Trophoblast cell (in vitro differentiated cells and primary cell): ENCODE measurements around the gene DYSF.

Experiments
- DNase-seq, 2 donors: peaks; one replicate each; pipeline ENCODE4 v3.0.0-alpha.2; 2016
- H2AFZ ChIP-seq: 2 replicates; pipeline ENCODE4 v1.6.1; 2013; ENCODE audit warnings: low read length, moderate library complexity, mild to moderate bottlenecking; ENCODE audit not compliant: insufficient read depth, poor library complexity
- H2AK5ac ChIP-seq: 2 replicates; pipeline ENCODE4 v1.6.1; 2013; ENCODE audit warnings: mild to moderate bottlenecking, low read length
- H2BK120ac ChIP-seq: 2 replicates; pipeline ENCODE4 v1.6.1; 2013; ENCODE audit warnings: low read length, mild to moderate bottlenecking, moderate library complexity; ENCODE audit not compliant: insufficient read depth, poor library complexity
- H2BK12ac ChIP-seq: 2 replicates; pipeline ENCODE4 v1.6.1; 2013; ENCODE audit warnings: mild to moderate bottlenecking, low read length, moderate library complexity
- H2BK5ac ChIP-seq: 2 replicates; pipeline ENCODE4 v1.6.1; 2013; ENCODE audit warnings: low read length, low read depth, moderate library complexity, mild to moderate bottlenecking; ENCODE audit not compliant: poor library complexity
- H3K14ac ChIP-seq: 2 replicates; pipeline ENCODE4 v1.6.1; 2013; ENCODE audit warnings: mild to moderate bottlenecking, low read length
- H3K18ac ChIP-seq: 2 replicates; pipeline ENCODE4 v1.6.1; 2013; ENCODE audit warnings: mild to moderate bottlenecking, low read length
- H3K23ac ChIP-seq: 2 replicates; pipeline ENCODE4 v1.6.1; 2013; ENCODE audit warnings: low read length
- H3K27ac ChIP-seq: 2 replicates; pipeline ENCODE4 v1.5.1; 2013; ENCODE audit warnings: low read depth, mild to moderate bottlenecking, inconsistent platforms, low read length, moderate library complexity
- H3K27me3 ChIP-seq: 2 replicates; pipeline ENCODE4 v1.6.1; 2013; ENCODE audit warnings: inconsistent platforms, mild to moderate bottlenecking, low read length, moderate library complexity; ENCODE audit not compliant: insufficient read depth
- H3K36me3 ChIP-seq, 2 experiments: 1 replicate in 1 of 2; 2 replicates in 1 of 2; pipeline ENCODE4 v1.6.1; 2013; ENCODE audit warnings: low read length in 2 of 2, mild to moderate bottlenecking in 2 of 2, moderate library complexity in 1 of 2; ENCODE audit not compliant: insufficient read depth in 2 of 2, control insufficient read depth in 1 of 2
- H3K4ac ChIP-seq: 2 replicates; pipeline ENCODE4 v1.6.1; 2013; ENCODE audit warnings: low read depth, mild to moderate bottlenecking, low read length, moderate library complexity
- H3K4me1 ChIP-seq, 2 experiments: 1 replicate in 1 of 2; 2 replicates in 1 of 2; pipeline ENCODE4 v1.6.1; 2013; ENCODE audit warnings: low read length in 2 of 2, mild to moderate bottlenecking in 2 of 2, moderate library complexity in 1 of 2; ENCODE audit not compliant: insufficient read depth in 2 of 2, control insufficient read depth in 1 of 2
- H3K4me2 ChIP-seq: 2 replicates; pipeline ENCODE4 v1.6.1; 2013; ENCODE audit warnings: inconsistent platforms, mild to moderate bottlenecking, low read length, moderate library complexity
- H3K4me3 ChIP-seq: 2 replicates; pipeline ENCODE4 v1.5.1; 2013; ENCODE audit warnings: mild to moderate bottlenecking, low read depth, low read length, inconsistent platforms
- H3K79me1 ChIP-seq: one replicate; pipeline ENCODE4 v1.6.1; 2013; ENCODE audit warnings: low read length
- H3K79me2 ChIP-seq: 2 replicates; pipeline ENCODE4 v1.6.1; 2013; ENCODE audit warnings: low read length, mild to moderate bottlenecking; ENCODE audit not compliant: control insufficient read depth, insufficient read depth, poor library complexity
- H3K9ac ChIP-seq: 2 replicates; pipeline ENCODE4 v1.6.1; 2013; ENCODE audit warnings: mild to moderate bottlenecking, low read length
- H3K9me3 ChIP-seq: 2 replicates; pipeline ENCODE4 v1.6.1; 2013; ENCODE audit warnings: low read depth, mild to moderate bottlenecking, control low read depth, inconsistent platforms, low read length; ENCODE audit not compliant: insufficient read depth
- H4K12ac ChIP-seq: 2 replicates; pipeline ENCODE4 v1.6.1; 2013; ENCODE audit warnings: low read depth, mild to moderate bottlenecking, low read length, moderate library complexity
- H4K8ac ChIP-seq: 2 replicates; pipeline ENCODE4 v1.6.1; 2013; ENCODE audit warnings: low read depth, mild to moderate bottlenecking, low read length, moderate library complexity
- H4K91ac ChIP-seq: one replicate; pipeline ENCODE4 v1.6.1; 2013; ENCODE audit warnings: low read depth, mild to moderate bottlenecking, low read length, moderate library complexity
- WGBS: extraction: QIAGEN DNeasy Blood & Tissue Kit; methylation state at CpG from one replicate; pipeline ENCODE4 v1.1.7; 2013; ENCODE audit warnings: missing lambda C conversion rate; ENCODE audit not compliant: insufficient read length, insufficient coverage; ENCODE audit errors: extremely low coverage; 5-methylcytosine and 5-hydroxymethylcytosine counted together

The DYSF gene

GRCh38 chr2:71492112-71492511, 38.8 kb downstream of the DYSF start:
- no peaks in the 10 kb centered on the region for H3K79me2 ChIP-seq
- no peak overlapping the region for H3K9ac ChIP-seq
- no peaks in the 10 kb centered on the region for H3K9me3 ChIP-seq
- no peak overlapping the region for H2BK5ac ChIP-seq
- H3K4ac ChIP-seq, result no peak overlapping the region
- no peak overlapping the region for H3K23ac ChIP-seq
- no peak overlapping the region for H2AFZ ChIP-seq
- no peak overlapping the region for H4K12ac ChIP-seq
- H3K14ac ChIP-seq, result no peak overlapping the region
- H4K8ac ChIP-seq, result no peak overlapping the region
- no peak overlapping the region for H2BK120ac ChIP-seq
- no peak overlapping the region for H3K18ac ChIP-seq
- no peak overlapping the region for H4K91ac ChIP-seq
- H3K4me3 ChIP-seq, result no peak overlapping the region
- peak overlapping the region; percentile 66 for H2AK5ac ChIP-seq
- H3K36me3 ChIP-seq, result peaks cover 4 to 7% of the 10 kb centered on the region in 2 experiments
- no peak overlapping the region for H3K4me2 ChIP-seq
- no peak overlapping the region for H2BK12ac ChIP-seq
- H3K79me1 ChIP-seq, result peaks cover 2% of the 10 kb centered on the region
- DNase-seq, result no peak
- peaks cover 2 to 5% of the 10 kb centered on the region in 2 experiments for H3K4me1 ChIP-seq
- WGBS, result no CpG with 5 or more reads among the region's 6 CpGs
- no peaks in the 10 kb centered on the region for H3K27me3 ChIP-seq
- H3K27ac ChIP-seq, result peak overlapping the region; percentile 49

GRCh38 chr2:71494091-71494490, 40.7 kb downstream of the DYSF start:
- H3K79me2 ChIP-seq, result no peaks in the 10 kb centered on the region
- H3K79me1 ChIP-seq, result peaks cover 5% of the 10 kb centered on the region
- no peak overlapping the region for H2BK5ac ChIP-seq
- no peak overlapping the region for H2AK5ac ChIP-seq
- H3K36me3 ChIP-seq, result peaks cover 4 to 7% of the 10 kb centered on the region in 2 experiments
- no peak overlapping the region for H3K18ac ChIP-seq
- H3K23ac ChIP-seq, result no peak overlapping the region
- H3K9ac ChIP-seq, result no peak overlapping the region
- no peaks in the 10 kb centered on the region for H3K27me3 ChIP-seq
- no peak overlapping the region for H2BK120ac ChIP-seq
- H3K4me1 ChIP-seq, result peaks cover 2 to 9% of the 10 kb centered on the region in 2 experiments
- no peak overlapping the region for H3K4me3 ChIP-seq
- no peak overlapping the region for H2BK12ac ChIP-seq
- WGBS, result no CpG with 5 or more reads among the region's 4 CpGs
- H3K14ac ChIP-seq, result no peak overlapping the region
- no peak overlapping the region for H4K91ac ChIP-seq
- no peak overlapping the region for H2AFZ ChIP-seq
- no peak for DNase-seq
- no peak overlapping the region for H3K27ac ChIP-seq
- H3K4ac ChIP-seq, result no peak overlapping the region
- no peak overlapping the region for H3K4me2 ChIP-seq
- H4K12ac ChIP-seq, result no peak overlapping the region
- H4K8ac ChIP-seq, result no peak overlapping the region
- no peaks in the 10 kb centered on the region for H3K9me3 ChIP-seq

- Histone ChIP-seq H2BK5ac (no peak overlapping the region), H2AFZ (no peak overlapping the region), H3K36me3 (peaks cover under 1 to 7% of the 10 kb centered on the region in 2 experiments), H3K23ac (no peak overlapping the region), H2AK5ac (peak overlapping the region; percentile 76), H3K79me1 (peaks cover 8% of the 10 kb centered on the region), H3K14ac (no peak overlapping the region), H3K4ac (no peak overlapping the region), H3K9me3 (no peaks in the 10 kb centered on the region), H3K18ac (no peak overlapping the region), H3K4me2 (no peak overlapping the region), H3K27me3 (no peaks in the 10 kb centered on the region), H3K4me1 (peaks cover 6 to 12% of the 10 kb centered on the region in 2 experiments), H4K8ac (no peak overlapping the region), H3K4me3 (no peak overlapping the region), H2BK120ac (no peak overlapping the region), H3K9ac (no peak overlapping the region), H4K91ac (no peak overlapping the region), H3K79me2 (no peaks in the 10 kb centered on the region), H3K27ac (no peak overlapping the region), H4K12ac (no peak overlapping the region), H2BK12ac (peak overlapping the region; percentile 28)
- no CpG with 5 or more reads among the region's 1 CpG for WGBS
- no peak for DNase-seq
These were observed 41.3 kb downstream of the DYSF start for GRCh38 chr2:71494523-71495155.

GRCh38 chr2:71496156-71496770, 42.9 kb downstream of the DYSF start:
- Histone ChIP-seq H2AK5ac (no peak overlapping the region), H3K4me1 (peaks cover 18 to 25% of the 10 kb centered on the region in 2 experiments), H3K4ac (no peak overlapping the region), H3K23ac (no peak overlapping the region), H3K27me3 (no peaks in the 10 kb centered on the region), H4K8ac (no peak overlapping the region), H2BK12ac (no peak overlapping the region), H3K4me3 (no peak overlapping the region), H3K79me2 (no peaks in the 10 kb centered on the region), H2BK5ac (no peak overlapping the region), H3K18ac (peak overlapping the region; percentile 54), H3K36me3 (peaks cover 0 to 5% of the 10 kb centered on the region in 2 experiments), H4K12ac (no peak overlapping the region), H3K9ac (no peak overlapping the region), H2AFZ (no peak overlapping the region), H3K4me2 (no peak overlapping the region), H3K14ac (no peak overlapping the region), H3K79me1 (peaks cover 18% of the 10 kb centered on the region), H4K91ac (no peak overlapping the region), H3K9me3 (no peaks in the 10 kb centered on the region), H3K27ac (no peak overlapping the region), H2BK120ac (no peak overlapping the region)
- DNase-seq, result no peak
- WGBS, result no CpG with 5 or more reads among the region's 9 CpGs
